ENCODE measurements around the gene PRR5.

DNA sequence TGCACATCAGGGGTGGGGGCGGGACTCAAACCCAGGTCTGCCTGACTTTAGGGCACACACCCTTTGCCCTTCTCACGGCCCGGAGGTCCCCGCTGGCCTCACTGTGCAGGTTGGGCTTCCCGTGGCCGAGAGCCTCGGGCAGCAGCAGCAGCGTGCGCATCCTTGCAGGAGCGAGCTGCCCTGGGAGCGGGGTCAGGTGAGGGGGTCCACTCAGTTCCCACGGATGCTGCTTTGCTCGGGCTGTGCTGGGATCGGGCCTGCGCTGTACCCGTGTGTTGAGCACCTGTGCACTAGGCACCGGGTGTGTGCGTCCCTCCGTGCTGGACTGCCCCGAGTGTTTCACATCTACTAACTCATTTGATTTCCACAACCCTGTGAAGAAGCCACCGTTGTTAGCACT, 25.1 kb downstream of the PRR5 start:
- TF ChIP-seq FOXJ3 (CRISPR knock-in tag; IDR thresholded peaks at IDR 0.05; ENCODE audit: borderline replicate concordance) = no peak
- no peak for TF ChIP-seq ZNF274 (CRISPR knock-in tag; IDR thresholded peaks at IDR 0.05)
- TF ChIP-seq, protein P1, sequence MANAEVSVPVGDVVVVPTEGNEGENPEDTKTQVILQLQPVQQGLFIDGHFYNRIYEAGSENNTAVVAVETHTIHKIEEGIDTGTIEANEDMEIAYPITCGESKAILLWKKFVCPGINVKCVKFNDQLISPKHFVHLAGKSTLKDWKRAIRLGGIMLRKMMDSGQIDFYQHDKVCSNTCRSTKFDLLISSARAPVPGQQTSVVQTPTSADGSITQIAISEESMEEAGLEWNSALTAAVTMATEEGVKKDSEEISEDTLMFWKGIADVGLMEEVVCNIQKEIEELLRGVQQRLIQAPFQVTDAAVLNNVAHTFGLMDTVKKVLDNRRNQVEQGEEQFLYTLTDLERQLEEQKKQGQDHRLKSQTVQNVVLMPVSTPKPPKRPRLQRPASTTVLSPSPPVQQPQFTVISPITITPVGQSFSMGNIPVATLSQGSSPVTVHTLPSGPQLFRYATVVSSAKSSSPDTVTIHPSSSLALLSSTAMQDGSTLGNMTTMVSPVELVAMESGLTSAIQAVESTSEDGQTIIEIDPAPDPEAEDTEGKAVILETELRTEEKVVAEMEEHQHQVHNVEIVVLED (CRISPR knock-in tag; IDR thresholded peaks at IDR 0.05; ENCODE audit: borderline replicate concordance) = no peak
- TF ChIP-seq TAF1 (CRISPR knock-in tag; IDR thresholded peaks at IDR 0.05) = no peak
- TF ChIP-seq NCOR1 (IDR thresholded peaks at IDR 0.05; ENCODE audit: borderline replicate concordance, low read length) = no peak
- TF ChIP-seq, protein P2, sequence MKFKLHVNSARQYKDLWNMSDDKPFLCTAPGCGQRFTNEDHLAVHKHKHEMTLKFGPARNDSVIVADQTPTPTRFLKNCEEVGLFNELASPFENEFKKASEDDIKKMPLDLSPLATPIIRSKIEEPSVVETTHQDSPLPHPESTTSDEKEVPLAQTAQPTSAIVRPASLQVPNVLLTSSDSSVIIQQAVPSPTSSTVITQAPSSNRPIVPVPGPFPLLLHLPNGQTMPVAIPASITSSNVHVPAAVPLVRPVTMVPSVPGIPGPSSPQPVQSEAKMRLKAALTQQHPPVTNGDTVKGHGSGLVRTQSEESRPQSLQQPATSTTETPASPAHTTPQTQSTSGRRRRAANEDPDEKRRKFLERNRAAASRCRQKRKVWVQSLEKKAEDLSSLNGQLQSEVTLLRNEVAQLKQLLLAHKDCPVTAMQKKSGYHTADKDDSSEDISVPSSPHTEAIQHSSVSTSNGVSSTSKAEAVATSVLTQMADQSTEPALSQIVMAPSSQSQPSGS (CRISPR knock-in tag; IDR thresholded peaks at IDR 0.05) = no peak
- no peak for TF ChIP-seq RFX1 (IDR thresholded peaks at IDR 0.05)
- TF ChIP-seq, protein P3, sequence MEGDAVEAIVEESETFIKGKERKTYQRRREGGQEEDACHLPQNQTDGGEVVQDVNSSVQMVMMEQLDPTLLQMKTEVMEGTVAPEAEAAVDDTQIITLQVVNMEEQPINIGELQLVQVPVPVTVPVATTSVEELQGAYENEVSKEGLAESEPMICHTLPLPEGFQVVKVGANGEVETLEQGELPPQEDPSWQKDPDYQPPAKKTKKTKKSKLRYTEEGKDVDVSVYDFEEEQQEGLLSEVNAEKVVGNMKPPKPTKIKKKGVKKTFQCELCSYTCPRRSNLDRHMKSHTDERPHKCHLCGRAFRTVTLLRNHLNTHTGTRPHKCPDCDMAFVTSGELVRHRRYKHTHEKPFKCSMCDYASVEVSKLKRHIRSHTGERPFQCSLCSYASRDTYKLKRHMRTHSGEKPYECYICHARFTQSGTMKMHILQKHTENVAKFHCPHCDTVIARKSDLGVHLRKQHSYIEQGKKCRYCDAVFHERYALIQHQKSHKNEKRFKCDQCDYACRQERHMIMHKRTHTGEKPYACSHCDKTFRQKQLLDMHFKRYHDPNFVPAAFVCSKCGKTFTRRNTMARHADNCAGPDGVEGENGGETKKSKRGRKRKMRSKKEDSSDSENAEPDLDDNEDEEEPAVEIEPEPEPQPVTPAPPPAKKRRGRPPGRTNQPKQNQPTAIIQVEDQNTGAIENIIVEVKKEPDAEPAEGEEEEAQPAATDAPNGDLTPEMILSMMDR (CRISPR knock-in tag; IDR thresholded peaks at IDR 0.05) = no peak
- TF ChIP-seq ZNF296 (CRISPR knock-in tag; conservative IDR thresholded peaks at IDR 0.05) = no peak
